Measurements from ENCODE around the gene KIAA1671.

DNA sequence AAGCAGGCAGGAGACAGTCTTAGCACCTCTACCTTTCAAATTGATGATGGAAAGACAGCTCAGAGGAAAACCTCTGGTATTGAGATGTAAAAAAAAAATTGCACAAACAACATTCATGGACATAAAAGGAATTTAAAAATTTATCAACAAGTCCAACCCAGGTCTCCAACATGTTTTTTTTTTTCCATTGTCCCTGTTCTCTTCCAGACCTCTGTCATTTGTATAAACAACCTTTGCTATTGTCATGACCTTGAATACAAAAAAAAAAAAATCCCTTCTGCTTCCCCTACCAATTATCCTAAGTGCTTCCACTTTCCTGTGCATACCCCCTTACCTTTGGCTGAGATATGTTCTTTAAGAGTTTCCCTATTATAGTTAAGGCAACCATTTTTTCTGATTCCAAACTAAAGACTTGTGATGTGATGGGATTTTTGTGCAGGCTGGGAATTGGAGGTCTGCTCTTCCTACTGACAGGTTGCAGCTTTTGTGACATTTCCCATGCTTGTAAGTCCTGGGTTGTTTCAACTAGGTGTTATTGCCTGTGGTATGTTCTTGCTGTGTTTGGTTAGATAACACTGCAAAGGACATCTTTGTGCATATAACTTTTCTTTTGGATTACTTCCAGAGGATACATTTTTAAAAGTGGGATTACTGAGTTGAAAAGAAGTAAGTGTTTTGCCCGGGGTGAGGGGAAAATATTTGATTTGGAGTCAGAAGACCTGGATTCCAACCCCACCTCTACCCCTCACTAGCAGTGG, 67.1 kb downstream of the KIAA1671 start:
- no peak for TF ChIP-seq ZNF23 (CRISPR knock-in tag; IDR thresholded peaks at IDR 0.05)
- no peak for TF ChIP-seq RCOR1 (IDR thresholded peaks at IDR 0.05; ENCODE audit: borderline replicate concordance in 1 of 2, low read depth in 2 of 2, low read length in 2 of 2)
- TF ChIP-seq ZNF707 (CRISPR knock-in tag; conservative IDR thresholded peaks at IDR 0.05), result no peak
- TF ChIP-seq PML (IDR thresholded peaks at IDR 0.05; ENCODE audit: low read length), result no peak
- no peak for TF ChIP-seq ADNP (tag; IDR thresholded peaks at IDR 0.05)
- no peak for TF ChIP-seq ZNF324 (CRISPR knock-in tag; IDR thresholded peaks at IDR 0.05)
- no peak for TF ChIP-seq ZNF785 (CRISPR knock-in tag; IDR thresholded peaks at IDR 0.05)
- TF ChIP-seq KDM2B (CRISPR knock-in tag; IDR thresholded peaks at IDR 0.05), result no peak
